OCI-LY3 (cell line): ENCODE results near the gene SLC4A4.

ENCODE experiments used
- H2AFZ ChIP-seq: fragments of 200-600, 300-600 bp; shearing (Covaris generic); 2 replicates; pipeline ENCODE4 v1.6.0; 2014; ENCODE audit warnings: antibody characterized with exemption, low read depth, low read length
- H3K27ac ChIP-seq: fragments of 200-600, 300-600 bp; sonication (generic); 2 replicates; pipeline ENCODE4 v1.5.1; 2014; ENCODE audit warnings: mild to moderate bottlenecking, low read length, moderate library complexity, mixed read lengths
- H3K27me3 ChIP-seq: fragments of 200-600, 300-600 bp; sonication (generic); 2 replicates; pipeline ENCODE4 v1.6.1; 2014; ENCODE audit warnings: low read depth, low read length, mixed read lengths
- H3K36me3 ChIP-seq: fragments of 200-600, 300-600 bp; sonication (generic); replicated peaks from 2 replicates; pipeline ENCODE3; 2014; ENCODE audit warnings: low read depth, low read length, mixed read lengths
- H3K4me1 ChIP-seq: fragments of 300-600, 200-600 bp; sonication (generic); 2 replicates; pipeline ENCODE4 v1.6.1; 2014; ENCODE audit warnings: low read length, mixed read lengths
- H3K4me2 ChIP-seq: fragments of 200-600, 300-600 bp; sonication (generic); 2 replicates; pipeline ENCODE4 v1.6.1; 2014; ENCODE audit warnings: low read length, mixed read lengths
- H3K4me3 ChIP-seq: fragments of 300-600, 200-600 bp; sonication (generic); 2 replicates; pipeline ENCODE4 v1.5.1; 2014; ENCODE audit warnings: antibody characterized with exemption, mild to moderate bottlenecking, low read length, moderate library complexity
- H3K79me2 ChIP-seq: fragments of 300-600, 200-600 bp; shearing (Covaris generic); 2 replicates; pipeline ENCODE4 v1.6.1; 2014; ENCODE audit warnings: mild to moderate bottlenecking, low read length, mixed read lengths
- H3K9ac ChIP-seq: fragments of 300-600, 200-600 bp; shearing (Covaris generic); 2 replicates; pipeline ENCODE4 v1.6.0; 2014; ENCODE audit warnings: mild to moderate bottlenecking, low read length, moderate library complexity
- H3K9me3 ChIP-seq: fragments of 200-600, 300-600 bp; shearing (Covaris generic); 2 replicates; pipeline ENCODE4 v1.6.1; 2014; ENCODE audit warnings: low read length, mixed read lengths; ENCODE audit not compliant: insufficient read depth
- H4K20me1 ChIP-seq: fragments of 200-600, 300-600 bp; sonication (generic); 2 replicates; pipeline ENCODE4 v1.6.1; 2016; ENCODE audit warnings: low read length, mixed read lengths; ENCODE audit not compliant: insufficient read depth
- CTCF ChIP-seq: fragments of 200-600, 300-600 bp; sonication (generic); IDR thresholded peaks from 2 replicates; pipeline ENCODE4 v1.5.1; 2014; ENCODE audit warnings: antibody characterized with exemption, low read length, low read depth
- EZH2phosphoT487 ChIP-seq: fragments of 200-600 bp; shearing (Covaris generic); IDR thresholded peaks from 2 replicates; pipeline ENCODE4 v1.6.1; 2018; ENCODE audit warnings: antibody characterized with exemption, mixed run types, low read depth

Gene SLC4A4

GRCh38 chr4:71550220-71551165 lies 211.7 kb downstream of the SLC4A4 start:
- H3K9me3 ChIP-seq, result no peaks in the 10 kb centered on the region

GRCh38 chr4:71553605-71554004 lies 214.8 kb downstream of the SLC4A4 start:
- H3K4me3 ChIP-seq, result no peak overlapping the region
- no peak overlapping the region for H2AFZ ChIP-seq
- H4K20me1 ChIP-seq, result no peaks in the 10 kb centered on the region
- no peak overlapping the region for H3K4me2 ChIP-seq
- H3K27ac ChIP-seq, result no peak overlapping the region
- no peak overlapping the region for H3K9ac ChIP-seq
- TF ChIP-seq EZH2phosphoT487, result no peak
- TF ChIP-seq CTCF, result peak; percentile 68
- H3K79me2 ChIP-seq, result no peaks in the 10 kb centered on the region
- peaks cover 33% of the 10 kb centered on the region for H3K27me3 ChIP-seq
- H3K9me3 ChIP-seq, result no peaks in the 10 kb centered on the region; the same call in 1 of the 2 replicates
- peaks cover 25% of the 10 kb centered on the region for H3K4me1 ChIP-seq
- no peaks in the 10 kb centered on the region for H3K36me3 ChIP-seq

More at GRCh38 chr4:71550220-71551165, 211.7 kb downstream of the SLC4A4 start:
- H3K27ac ChIP-seq, result no peak overlapping the region
- peaks cover 13% of the 10 kb centered on the region for H3K4me1 ChIP-seq
- peaks cover 12% of the 10 kb centered on the region for H3K27me3 ChIP-seq
- H4K20me1 ChIP-seq, result no peaks in the 10 kb centered on the region
- 0 out of 2 replicates have a peak overlapping the region, but pooled peaks have one; percentile 13 for H2AFZ ChIP-seq
- peak overlapping the region; percentile 8 for H3K4me2 ChIP-seq
- H3K79me2 ChIP-seq, result no peaks in the 10 kb centered on the region
- H3K36me3 ChIP-seq, result no peaks in the 10 kb centered on the region
- H3K9ac ChIP-seq, result no peak overlapping the region
- TF ChIP-seq CTCF (peak; percentile 45), EZH2phosphoT487 (no peak)
- H3K4me3 ChIP-seq, result no peak overlapping the region

GRCh38 chr4:71554025-71554424 lies 215.2 kb downstream of the SLC4A4 start:
- no peak overlapping the region for H2AFZ ChIP-seq
- H3K79me2 ChIP-seq, result no peaks in the 10 kb centered on the region
- no peak overlapping the region for H3K9ac ChIP-seq
- no peaks in the 10 kb centered on the region for H4K20me1 ChIP-seq
- H3K36me3 ChIP-seq, result no peaks in the 10 kb centered on the region
- H3K27ac ChIP-seq, result no peak overlapping the region
- H3K4me3 ChIP-seq, result no peak overlapping the region
- H3K4me1 ChIP-seq, result peaks cover 29% of the 10 kb centered on the region
- H3K27me3 ChIP-seq, result peaks cover 33% of the 10 kb centered on the region
- H3K9me3 ChIP-seq, result no peaks in the 10 kb centered on the region; the same call in 1 of the 2 replicates
- TF ChIP-seq CTCF (no peak), EZH2phosphoT487 (no peak)
- H3K4me2 ChIP-seq, result no peak overlapping the region

- no peaks in the 10 kb centered on the region; the same call in 1 of the 2 replicates for H3K9me3 ChIP-seq
- H4K20me1 ChIP-seq, result no peaks in the 10 kb centered on the region
- no peak overlapping the region for H3K27ac ChIP-seq
These were observed 219.4 kb downstream of the SLC4A4 start for GRCh38 chr4:71558248-71558647.

More at GRCh38 chr4:71558248-71558647, 219.4 kb downstream of the SLC4A4 start:
- peak overlapping the region; percentile 50 for H3K4me2 ChIP-seq
- 0 out of 2 replicates have a peak overlapping the region, but pooled peaks have one; percentile 4 for H3K4me3 ChIP-seq
- no peak overlapping the region for H2AFZ ChIP-seq
- TF ChIP-seq EZH2phosphoT487 (no peak), CTCF (no peak)
- no peaks in the 10 kb centered on the region for H3K79me2 ChIP-seq
- no peaks in the 10 kb centered on the region for H3K36me3 ChIP-seq
- H3K4me1 ChIP-seq, result peaks cover 16% of the 10 kb centered on the region
- no peak overlapping the region for H3K9ac ChIP-seq
- H3K27me3 ChIP-seq, result peaks cover 37% of the 10 kb centered on the region
